SH-SY5Y (cell line): Measurements from ENCODE around the gene TSPAN32.

Experiments used
- GATA2 ChIP-seq: IDR thresholded peaks from 2 replicates; pipeline ENCODE4 v1.6.1; 2011; ENCODE audit warnings: mild to moderate bottlenecking, low read depth, low read length
- GATA3 ChIP-seq: IDR thresholded peaks from 2 replicates; pipeline ENCODE4 v1.6.1; 2011; ENCODE audit warnings: low read depth, mild to moderate bottlenecking, low read length, moderate library complexity

The TSPAN32 gene

GRCh38 chr11:2363130-2363529, 61.3 kb downstream of the TSPAN32 start:
- no peak for TF ChIP-seq GATA3
- no peak for TF ChIP-seq GATA2

GRCh38 chr11:2363577-2364370, 62.0 kb downstream of the TSPAN32 start:
- TF ChIP-seq GATA2 (no peak), GATA3 (no peak)

GRCh38 chr11:2365571-2366210, 63.9 kb downstream of the TSPAN32 start:
- TF ChIP-seq GATA2 (no peak), GATA3 (no peak)

GRCh38 chr11:2366276-2366675, 64.5 kb downstream of the TSPAN32 start:
- TF ChIP-seq GATA2 (no peak), GATA3 (no peak)

GRCh38 chr11:2366733-2367132, 64.9 kb downstream of the TSPAN32 start:
- TF ChIP-seq GATA3 (no peak), GATA2 (no peak)

DNA sequence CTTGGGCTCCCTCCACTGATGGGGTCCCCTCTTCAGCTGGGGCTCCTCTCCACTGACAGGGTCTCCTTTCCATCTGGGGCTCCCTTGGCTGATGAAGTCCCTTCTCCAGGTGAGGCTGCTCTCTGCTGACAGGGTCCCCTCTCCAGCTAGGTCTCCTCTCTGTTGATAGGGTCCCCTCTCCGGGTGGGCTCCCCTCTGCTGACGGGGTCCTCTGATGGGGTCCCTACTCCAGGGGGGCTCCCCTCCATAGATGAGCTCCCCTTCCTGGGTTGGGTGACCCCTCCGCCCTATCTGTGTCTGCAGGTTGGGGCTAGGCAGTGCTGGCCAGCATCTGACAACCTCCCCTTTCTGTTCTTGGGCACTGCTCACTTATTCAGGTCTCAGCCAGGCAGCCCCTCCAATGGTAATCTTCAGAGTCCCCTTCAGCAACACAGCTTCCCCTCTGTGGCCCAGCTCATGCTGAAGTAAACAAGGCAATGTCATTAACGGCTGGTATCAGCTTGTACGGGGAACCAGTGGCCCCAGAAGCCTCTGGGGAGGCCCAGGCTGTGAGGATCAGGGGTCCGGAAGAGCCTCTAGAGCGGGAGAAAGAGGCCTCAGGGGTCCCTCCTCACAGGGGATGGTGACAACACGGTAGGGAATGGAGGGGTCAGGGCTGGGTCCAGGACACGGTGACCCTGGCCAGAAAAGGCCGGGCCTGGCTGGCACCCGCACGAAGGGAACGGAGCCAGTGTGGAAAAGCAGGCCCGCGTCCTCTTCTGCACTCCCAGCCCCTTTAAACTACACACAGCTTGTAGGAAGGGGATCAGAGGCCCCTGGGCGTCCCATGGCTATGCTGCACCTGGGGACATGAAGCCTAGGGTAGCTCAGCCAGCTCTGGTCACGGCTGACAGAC, 65.7 kb downstream of the TSPAN32 start:
- TF ChIP-seq GATA2 (no peak), GATA3 (no peak)
